Adipocyte (in vitro differentiated cells): ENCODE results near the gene BEST1.

Experiments used
- DNase-seq: peaks from one replicate; pipeline ENCODE4 v3.0.0-alpha.2; 2015; ENCODE audit warnings: low read depth
- H3K27me3 ChIP-seq: replicated peaks from 2 replicates; pipeline ENCODE4 v1.7.0; 2013; ENCODE audit warnings: mild to moderate bottlenecking, low read length, moderate library complexity; ENCODE audit not compliant: control insufficient read depth, insufficient read depth
- H3K36me3 ChIP-seq: 2 replicates; pipeline ENCODE4 v1.7.0; 2013; ENCODE audit warnings: low read length, mild to moderate bottlenecking, moderate library complexity; ENCODE audit not compliant: control insufficient read depth, insufficient read depth, severe bottlenecking
- H3K4me1 ChIP-seq: 2 replicates; pipeline ENCODE4 v1.7.0; 2013; ENCODE audit warnings: mild to moderate bottlenecking, low read length, moderate library complexity; ENCODE audit not compliant: control insufficient read depth, insufficient read depth
- H3K4me3 ChIP-seq: 2 replicates; pipeline ENCODE4 v1.7.0; 2013; ENCODE audit warnings: mild to moderate bottlenecking, low read length, moderate library complexity
- H3K9ac ChIP-seq: 2 replicates; pipeline ENCODE4 v1.7.0; 2013; ENCODE audit warnings: mild to moderate bottlenecking, low read length, moderate library complexity
- H3K9me3 ChIP-seq: 2 replicates; pipeline ENCODE4 v1.7.0; 2013; ENCODE audit warnings: mild to moderate bottlenecking, low read length, moderate library complexity; ENCODE audit not compliant: control insufficient read depth

BEST1 gene

DNA sequence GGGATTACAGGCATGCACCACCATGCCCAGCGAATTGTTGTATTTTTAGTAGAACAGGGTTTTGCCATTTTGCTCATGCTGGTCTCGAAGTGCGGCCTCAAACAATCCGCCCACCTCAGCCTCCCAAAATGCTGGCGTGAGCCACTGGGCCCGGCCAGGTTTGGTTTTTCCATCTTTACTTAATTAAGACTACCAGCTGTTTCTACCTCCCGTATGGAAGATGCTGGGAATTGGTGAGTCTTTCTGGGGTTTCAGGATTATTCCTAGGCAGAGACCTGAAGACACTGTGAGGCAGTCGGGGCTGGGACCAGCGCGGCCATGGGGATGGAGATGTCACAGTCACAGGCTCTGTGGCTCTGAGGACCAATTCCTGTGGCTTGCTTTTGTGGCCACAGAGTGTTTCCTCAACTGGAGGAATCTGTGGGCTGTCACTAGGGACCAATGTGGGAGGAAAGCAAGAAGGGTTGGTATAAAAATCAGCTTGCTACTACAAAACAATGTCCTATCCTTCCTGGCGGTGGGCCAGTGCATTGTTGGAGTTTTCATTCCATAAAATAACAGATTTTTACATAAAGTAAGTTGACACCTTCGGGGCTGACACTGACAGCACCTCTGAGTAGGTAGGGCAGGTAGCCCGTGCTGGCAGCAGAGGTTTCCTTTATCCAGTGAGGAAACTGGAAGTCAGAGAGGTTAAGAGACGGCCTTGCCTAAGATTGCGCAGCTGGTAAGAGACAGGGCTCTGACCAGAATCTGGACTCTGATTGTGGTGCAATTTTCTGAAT, 25.7 kb downstream of the BEST1 start:
- Histone ChIP-seq H3K4me3 (no peak overlapping the region), H3K36me3 (no peaks in the 10 kb centered on the region), H3K9me3 (no peaks in the 10 kb centered on the region), H3K27me3 (no peaks in the 10 kb centered on the region), H3K9ac (no peak overlapping the region), H3K4me1 (peaks cover 48% of the 10 kb centered on the region)
- DNase-seq, result no peak

GRCh38 chr11:61976420-61976800, 26.3 kb downstream of the BEST1 start:
- Histone ChIP-seq H3K9me3 (no peaks in the 10 kb centered on the region), H3K9ac (no peak overlapping the region), H3K4me1 (peaks cover 42% of the 10 kb centered on the region), H3K36me3 (no peaks in the 10 kb centered on the region), H3K27me3 (no peaks in the 10 kb centered on the region), H3K4me3 (no peak overlapping the region)
- no peak for DNase-seq

DNA sequence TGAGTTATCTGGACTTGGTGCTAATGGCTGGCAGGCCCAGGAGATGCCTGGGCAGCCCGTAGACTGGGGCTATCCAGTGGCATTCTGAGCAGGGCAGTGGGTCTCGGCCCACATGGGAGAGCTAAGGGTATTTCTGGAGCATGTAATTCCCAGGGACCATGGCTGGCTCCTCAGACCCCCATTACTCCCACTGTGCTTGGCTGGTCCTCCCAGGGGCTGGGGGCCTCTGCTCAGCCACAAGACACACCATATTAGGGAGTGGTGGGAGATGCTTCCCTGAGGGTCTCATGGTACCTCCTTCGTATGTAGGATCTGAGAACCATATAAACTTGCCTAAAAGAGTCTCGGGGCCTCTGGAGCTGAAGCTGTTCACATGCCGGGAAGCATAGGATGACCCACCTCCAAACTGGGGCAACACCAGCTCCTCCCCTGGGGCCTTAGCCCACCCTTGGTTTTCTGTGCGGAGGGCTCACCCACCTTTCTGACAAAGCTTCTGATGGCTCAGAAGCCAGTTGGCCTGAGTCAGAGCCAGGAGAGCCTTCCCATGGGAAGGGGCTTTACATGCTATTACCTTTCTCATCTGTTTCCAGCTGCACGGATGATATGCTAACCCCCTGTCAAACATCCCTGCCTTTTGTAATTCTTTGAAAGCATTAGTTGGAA, 26.8 kb downstream of the BEST1 start:
- H3K36me3 ChIP-seq, result no peaks in the 10 kb centered on the region
- peaks cover 40% of the 10 kb centered on the region for H3K4me1 ChIP-seq
- DNase-seq, result no peak
- H3K27me3 ChIP-seq, result no peaks in the 10 kb centered on the region
- no peaks in the 10 kb centered on the region for H3K9me3 ChIP-seq
- H3K9ac ChIP-seq, result no peak overlapping the region
- no peak overlapping the region for H3K4me3 ChIP-seq

DNA sequence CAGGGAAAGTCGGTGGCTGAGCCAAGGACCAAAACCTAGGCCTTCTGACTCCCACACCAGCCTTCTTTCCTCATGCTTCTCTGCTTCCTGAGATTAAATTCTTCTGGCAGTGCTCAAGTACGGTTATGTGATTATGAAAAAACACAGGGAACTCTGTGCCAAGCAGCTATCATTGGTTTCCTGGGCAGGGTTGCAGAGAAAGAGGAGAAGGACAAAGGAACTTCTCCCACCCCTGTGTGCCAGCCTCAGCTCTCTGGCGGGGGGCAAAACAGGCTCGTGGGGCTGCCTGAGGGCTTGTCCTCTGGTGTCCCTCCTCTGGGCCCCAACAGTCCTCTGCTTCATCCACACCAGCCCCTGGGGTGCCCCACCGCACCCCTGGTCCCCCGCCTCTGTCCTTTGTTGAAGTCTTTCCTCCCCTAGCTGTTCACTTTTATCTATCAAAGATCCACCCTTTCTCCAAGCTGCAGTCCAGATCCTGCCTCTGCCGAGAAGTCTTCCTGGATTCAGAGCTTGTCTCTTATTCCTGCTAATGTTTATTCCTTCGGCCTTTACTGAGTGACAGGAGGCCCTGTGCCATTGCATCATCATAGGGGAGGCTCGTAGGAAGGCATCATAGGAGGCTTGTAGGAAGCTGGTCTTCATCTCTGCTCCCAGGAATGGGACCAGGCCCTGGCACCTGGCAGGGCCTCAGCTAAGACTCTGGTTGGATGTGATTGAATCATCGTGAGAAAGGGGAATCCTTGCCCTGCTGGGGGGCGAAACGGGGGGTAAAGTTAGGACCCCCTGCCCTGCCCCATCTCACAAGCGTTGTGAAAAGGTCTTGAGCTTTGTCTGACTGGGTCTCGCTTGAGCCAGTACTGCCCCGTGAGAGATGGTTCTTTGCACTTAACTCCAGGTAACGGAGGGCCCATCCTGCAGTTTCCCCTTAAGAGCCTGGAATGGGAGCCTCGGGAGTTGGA, 28.8 kb downstream of the BEST1 start:
- H3K27me3 ChIP-seq, result no peaks in the 10 kb centered on the region
- no peak overlapping the region for H3K4me3 ChIP-seq
- H3K4me1 ChIP-seq, result peaks cover 22% of the 10 kb centered on the region
- H3K9me3 ChIP-seq, result no peaks in the 10 kb centered on the region
- peak overlapping the region; percentile 28 for H3K9ac ChIP-seq
- peak; percentile 86 for DNase-seq
- H3K36me3 ChIP-seq, result no peaks in the 10 kb centered on the region

GRCh38 chr11:61980783-61981541, 30.8 kb downstream of the BEST1 start:
- no peaks in the 10 kb centered on the region for H3K27me3 ChIP-seq
- H3K4me3 ChIP-seq, result no peak overlapping the region
- peak; percentile 19 for DNase-seq
- H3K4me1 ChIP-seq, result peaks cover 16% of the 10 kb centered on the region
- no peaks in the 10 kb centered on the region for H3K36me3 ChIP-seq
- H3K9ac ChIP-seq, result no peak overlapping the region
- no peaks in the 10 kb centered on the region for H3K9me3 ChIP-seq

DNA sequence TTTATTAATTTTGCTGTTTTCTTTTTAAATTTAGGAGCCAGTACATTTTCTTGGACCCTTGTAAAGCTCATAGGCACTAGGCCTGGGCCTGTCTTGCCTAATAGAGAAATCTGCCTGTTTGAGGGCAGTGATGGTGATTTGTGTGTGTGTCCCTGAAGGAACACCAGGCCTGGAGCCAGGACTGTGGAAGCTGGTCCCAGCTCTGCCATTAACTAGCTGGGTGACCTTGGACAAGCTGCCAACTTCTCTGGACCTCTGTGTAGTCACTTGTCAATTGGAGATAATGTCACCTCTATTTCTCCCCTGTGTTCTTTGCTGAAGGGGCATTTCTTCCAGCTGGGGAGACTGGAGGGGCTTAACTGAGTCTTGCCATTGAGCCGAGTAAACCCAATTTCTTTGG, 33.3 kb downstream of the BEST1 start:
- H3K4me1 ChIP-seq, result peaks cover 8% of the 10 kb centered on the region
- peaks cover 14% of the 10 kb centered on the region for H3K9me3 ChIP-seq
- DNase-seq, result no peak
- no peak overlapping the region for H3K4me3 ChIP-seq
- no peak overlapping the region for H3K9ac ChIP-seq
- no peaks in the 10 kb centered on the region for H3K27me3 ChIP-seq
- H3K36me3 ChIP-seq, result no peaks in the 10 kb centered on the region

DNA sequence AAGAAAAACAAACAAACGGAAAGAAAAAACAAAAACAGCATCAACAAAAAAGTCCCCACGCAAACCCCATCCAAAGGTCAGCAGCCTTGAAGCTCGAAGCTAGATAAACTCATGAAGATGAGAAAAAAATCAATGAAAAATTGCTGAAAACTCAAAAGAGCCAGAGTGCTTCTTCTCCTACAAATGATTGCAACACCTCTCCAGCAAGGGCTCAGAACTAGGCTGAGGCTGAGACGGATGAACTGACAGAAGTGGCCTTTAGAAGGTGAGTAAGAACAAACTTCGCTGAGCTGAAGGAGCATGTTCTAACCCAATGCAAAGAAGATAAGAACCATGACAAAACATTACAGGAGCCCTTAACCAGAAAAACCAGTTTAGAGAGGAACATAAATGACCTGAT, 35.7 kb downstream of the BEST1 start:
- H3K9me3 ChIP-seq, result peaks cover 14% of the 10 kb centered on the region
- H3K27me3 ChIP-seq, result no peaks in the 10 kb centered on the region
- H3K36me3 ChIP-seq, result no peaks in the 10 kb centered on the region
- no peak for DNase-seq
- H3K4me1 ChIP-seq, result no peaks in the 10 kb centered on the region
- H3K4me3 ChIP-seq, result no peak overlapping the region
- H3K9ac ChIP-seq, result no peak overlapping the region

GRCh38 chr11:61994981-61995380, 44.8 kb downstream of the BEST1 start:
- no peak overlapping the region for H3K4me3 ChIP-seq
- no peaks in the 10 kb centered on the region for H3K27me3 ChIP-seq
- DNase-seq, result no peak
- no peaks in the 10 kb centered on the region for H3K4me1 ChIP-seq
- H3K36me3 ChIP-seq, result no peaks in the 10 kb centered on the region
- H3K9me3 ChIP-seq, result peaks cover 10% of the 10 kb centered on the region
- H3K9ac ChIP-seq, result no peak overlapping the region

DNA sequence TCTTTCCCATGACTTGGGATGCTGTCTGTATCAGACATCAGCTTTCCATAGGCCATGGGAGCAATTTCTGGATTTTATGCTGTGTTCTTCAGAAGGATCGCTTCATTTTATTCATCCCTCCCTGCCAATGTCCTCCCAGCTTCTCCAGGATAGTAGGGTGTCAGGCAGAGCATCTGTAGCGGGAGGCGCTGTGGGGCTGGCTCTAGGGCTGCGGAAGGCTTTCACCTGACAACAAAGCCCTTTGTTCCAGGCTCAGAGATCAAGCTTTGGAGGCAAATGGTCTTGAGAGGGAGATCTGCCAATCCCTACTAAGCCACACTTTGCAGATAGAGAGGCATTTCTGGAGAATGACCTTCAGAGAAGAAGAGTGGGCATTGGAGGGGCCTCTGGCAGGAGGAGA, 46.8 kb downstream of the BEST1 start:
- no peak for DNase-seq

GRCh38 chr11:61999141-61999975, 49.2 kb downstream of the BEST1 start:
- no peaks in the 10 kb centered on the region for H3K36me3 ChIP-seq
- peaks cover 10% of the 10 kb centered on the region for H3K9me3 ChIP-seq
- no peak for DNase-seq
- H3K4me1 ChIP-seq, result peaks cover 23% of the 10 kb centered on the region
- peak overlapping the region; percentile 50 for H3K4me3 ChIP-seq
- no peaks in the 10 kb centered on the region for H3K27me3 ChIP-seq
- H3K9ac ChIP-seq, result no peak overlapping the region

More for the DNA sequence above, 46.8 kb downstream of the BEST1 start:
- Histone ChIP-seq H3K4me3 (no peak overlapping the region), H3K36me3 (no peaks in the 10 kb centered on the region), H3K9ac (no peak overlapping the region), H3K9me3 (peaks cover 10% of the 10 kb centered on the region), H3K27me3 (no peaks in the 10 kb centered on the region), H3K4me1 (peaks cover 15% of the 10 kb centered on the region)
